ENCODE results near the gene POU4F3. TPM values are rescaled to one million over a fixed set of nuclear protein-coding genes. Genes with fewer than 3 reads are reported as not detected.

POU4F3 gene
- total and polyA plus RNA-seq, 2 of the 4 experiments (the other 2 are of a cell fraction) = 0.02 TPM; not detected in 1

DNA sequence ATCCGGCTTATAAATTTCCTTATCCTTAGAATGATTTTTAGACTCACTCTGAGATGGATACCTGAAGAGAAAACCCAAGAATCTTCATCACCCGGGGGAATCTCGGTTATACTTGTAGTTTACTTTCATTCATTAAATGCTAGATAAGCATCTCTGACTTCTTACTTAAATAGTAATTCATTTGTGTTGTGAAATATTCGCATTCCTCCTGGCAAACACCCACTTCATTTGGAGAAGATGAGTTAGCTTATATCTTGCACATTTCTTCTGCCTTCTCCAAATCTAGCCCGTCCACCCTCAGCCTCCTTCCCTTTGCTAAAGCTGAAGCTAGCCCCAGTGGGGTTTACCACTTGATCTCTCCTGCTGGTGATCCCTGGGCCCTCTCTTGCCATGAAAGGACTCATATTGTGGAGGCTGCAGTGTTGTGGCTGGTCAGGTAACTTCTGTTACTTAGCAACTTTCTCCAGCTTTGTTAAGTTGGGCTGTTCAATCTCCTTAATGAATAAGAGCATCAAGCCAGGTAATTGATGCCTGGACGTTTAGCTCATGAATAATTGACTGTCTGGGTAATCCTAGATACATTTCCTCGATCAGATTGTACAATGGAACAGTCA lies 11.3 kb upstream of the POU4F3 start:
- Histone ChIP-seq H2AK5ac (ENCODE audit: low read depth, low read length) (no peak overlapping the region), H2BK5ac (ENCODE audit: low read depth, low read length, poor library complexity, severe bottlenecking) (no peak overlapping the region), H3K4me2 (ENCODE audit: low read depth, low read length) (no peak overlapping the region), H3K23ac (ENCODE audit: low read depth, low read length) (no peak overlapping the region), H4K91ac (ENCODE audit: insufficient read depth, low read depth, low read length) (no peak overlapping the region), H3K27me3 (ENCODE audit: control insufficient read depth, insufficient read depth, low read length) (peaks cover 13% of the 10 kb centered on the region), H3K9ac (ENCODE audit: low read depth, low read length) (no peak overlapping the region), H3K4ac (ENCODE audit: low read depth, low read length) (no peak overlapping the region), H3K14ac (replicated peaks; ENCODE audit: low read depth, low read length) (no peak overlapping the region), H3K4me3 (ENCODE audit: insufficient read depth, low read depth, low read length) (no peak overlapping the region), H4K20me1 (ENCODE audit: insufficient read depth, low read length) (no peaks in the 10 kb centered on the region), H3K9me3 (ENCODE audit: control insufficient read depth, insufficient read depth, low read length) (no peaks in the 10 kb centered on the region), H3K56ac (ENCODE audit: extremely low read depth, insufficient read depth, low read length) (no peak overlapping the region), H2AK9ac (replicated peaks; ENCODE audit: low read depth, low read length, poor library complexity) (no peak overlapping the region), H2AFZ (replicated peaks; ENCODE audit: low read length, poor library complexity) (no peak overlapping the region), H3K4me1 (ENCODE audit: control insufficient read depth, insufficient read depth, low read length) (no peaks in the 10 kb centered on the region), H2BK15ac (ENCODE audit: low read depth, low read length) (no peak overlapping the region), H2BK120ac (ENCODE audit: low read depth, low read length) (no peak overlapping the region), H4K5ac (ENCODE audit: low read depth, low read length) (no peak overlapping the region), H4K8ac (ENCODE audit: low read depth in 2 of 2, low read length in 2 of 2) (no peak overlapping the region), H3K36me3 (ENCODE audit: control insufficient read depth, insufficient read depth, low read length) (no peaks in the 10 kb centered on the region), H3K79me1 (ENCODE audit: low read depth in 1 of 2, low read length in 2 of 2) (no peaks in the 10 kb centered on the region), H3K18ac (ENCODE audit: low read depth, low read length) (no peak overlapping the region), H3K9me1 (ENCODE audit: insufficient read depth, low read length) (no peaks in the 10 kb centered on the region), H3K27ac (ENCODE audit: insufficient read depth, low read length) (no peak overlapping the region), H2BK20ac (ENCODE audit: low read depth, low read length) (no peak overlapping the region)
- in situ Hi-C loops (cut with MboI; ENCODE audit: low sequenced_read_pairs) = no loop called here
- ATAC-seq (ENCODE audit: low read depth) = no peak
- DNase-seq = no peak
- intact Hi-C loops (cut with micrococcal nuclease) = no loop called here
- ChIA-PET POLR2A (ENCODE audit: unreplicated experiment) (no interaction called here), CTCF (no interaction called here)
- dilution Hi-C loops (cut with HindIII; ENCODE audit: low sequenced_read_pairs, unreplicated experiment) = no loop called here
- TF ChIP-seq SMC3 (IDR thresholded peaks at IDR 0.05; ENCODE audit: low read depth, low read length) (no peak), BHLHE40 (IDR thresholded peaks at IDR 0.05; ENCODE audit: low read depth, low read length) (no peak), RCOR1 (IDR thresholded peaks at IDR 0.05; ENCODE audit: insufficient replicate concordance, low read length) (no peak), MXI1 (IDR thresholded peaks at IDR 0.05; ENCODE audit: borderline replicate concordance, low read depth, low read length) (no peak), RFX5 (IDR thresholded peaks at IDR 0.05; ENCODE audit: low read depth, low read length) (no peak), NFE2L2 (IDR thresholded peaks at IDR 0.05; ENCODE audit: low read depth, low read length) (no peak), CEBPB (IDR thresholded peaks at IDR 0.05; ENCODE audit: low read depth, low read length) (no peak), FOS (IDR thresholded peaks at IDR 0.05; ENCODE audit: low read depth, low read length) (no peak), RAD21 (IDR thresholded peaks at IDR 0.05; ENCODE audit: low read length) (no peak), MAFK (IDR thresholded peaks at IDR 0.05; ENCODE audit: low read depth, low read length) (no peak), CHD1 (IDR thresholded peaks at IDR 0.05; ENCODE audit: low read depth, low read length) (no peak), POLR2A (IDR thresholded peaks at IDR 0.05; ENCODE audit: low read depth, low read length) (no peak), MAZ (IDR thresholded peaks at IDR 0.05; ENCODE audit: borderline replicate concordance, low read depth, low read length) (no peak)
- TF ChIP-seq, protein P1, sequence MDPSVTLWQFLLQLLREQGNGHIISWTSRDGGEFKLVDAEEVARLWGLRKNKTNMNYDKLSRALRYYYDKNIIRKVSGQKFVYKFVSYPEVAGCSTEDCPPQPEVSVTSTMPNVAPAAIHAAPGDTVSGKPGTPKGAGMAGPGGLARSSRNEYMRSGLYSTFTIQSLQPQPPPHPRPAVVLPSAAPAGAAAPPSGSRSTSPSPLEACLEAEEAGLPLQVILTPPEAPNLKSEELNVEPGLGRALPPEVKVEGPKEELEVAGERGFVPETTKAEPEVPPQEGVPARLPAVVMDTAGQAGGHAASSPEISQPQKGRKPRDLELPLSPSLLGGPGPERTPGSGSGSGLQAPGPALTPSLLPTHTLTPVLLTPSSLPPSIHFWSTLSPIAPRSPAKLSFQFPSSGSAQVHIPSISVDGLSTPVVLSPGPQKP (IDR thresholded peaks at IDR 0.05; ENCODE audit: borderline replicate concordance, low read depth, low read length) = no peak
- TF ChIP-seq, protein P2, sequence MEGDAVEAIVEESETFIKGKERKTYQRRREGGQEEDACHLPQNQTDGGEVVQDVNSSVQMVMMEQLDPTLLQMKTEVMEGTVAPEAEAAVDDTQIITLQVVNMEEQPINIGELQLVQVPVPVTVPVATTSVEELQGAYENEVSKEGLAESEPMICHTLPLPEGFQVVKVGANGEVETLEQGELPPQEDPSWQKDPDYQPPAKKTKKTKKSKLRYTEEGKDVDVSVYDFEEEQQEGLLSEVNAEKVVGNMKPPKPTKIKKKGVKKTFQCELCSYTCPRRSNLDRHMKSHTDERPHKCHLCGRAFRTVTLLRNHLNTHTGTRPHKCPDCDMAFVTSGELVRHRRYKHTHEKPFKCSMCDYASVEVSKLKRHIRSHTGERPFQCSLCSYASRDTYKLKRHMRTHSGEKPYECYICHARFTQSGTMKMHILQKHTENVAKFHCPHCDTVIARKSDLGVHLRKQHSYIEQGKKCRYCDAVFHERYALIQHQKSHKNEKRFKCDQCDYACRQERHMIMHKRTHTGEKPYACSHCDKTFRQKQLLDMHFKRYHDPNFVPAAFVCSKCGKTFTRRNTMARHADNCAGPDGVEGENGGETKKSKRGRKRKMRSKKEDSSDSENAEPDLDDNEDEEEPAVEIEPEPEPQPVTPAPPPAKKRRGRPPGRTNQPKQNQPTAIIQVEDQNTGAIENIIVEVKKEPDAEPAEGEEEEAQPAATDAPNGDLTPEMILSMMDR (conservative IDR thresholded peaks at IDR 0.05; ENCODE audit: low read depth, low read length) = no peak
- TF ChIP-seq, protein P3, sequence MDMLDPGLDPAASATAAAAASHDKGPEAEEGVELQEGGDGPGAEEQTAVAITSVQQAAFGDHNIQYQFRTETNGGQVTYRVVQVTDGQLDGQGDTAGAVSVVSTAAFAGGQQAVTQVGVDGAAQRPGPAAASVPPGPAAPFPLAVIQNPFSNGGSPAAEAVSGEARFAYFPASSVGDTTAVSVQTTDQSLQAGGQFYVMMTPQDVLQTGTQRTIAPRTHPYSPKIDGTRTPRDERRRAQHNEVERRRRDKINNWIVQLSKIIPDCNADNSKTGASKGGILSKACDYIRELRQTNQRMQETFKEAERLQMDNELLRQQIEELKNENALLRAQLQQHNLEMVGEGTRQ (IDR thresholded peaks at IDR 0.05; ENCODE audit: low read depth, low read length) = no peak
- no TSS peak for BruUV-seq (replicated peaks)
- WGBS, 2 experiments (ENCODE audit: extremely low coverage in 2 of 2, insufficient read length in 1 of 2) = 17% methylated on average over 2 of the region's 7 CpGs; no CpG with 5 or more reads in 1 of the 2 experiments

Measured in IMR-90 (cell line).